ENCODE results near the gene ARID3C.

DNA sequence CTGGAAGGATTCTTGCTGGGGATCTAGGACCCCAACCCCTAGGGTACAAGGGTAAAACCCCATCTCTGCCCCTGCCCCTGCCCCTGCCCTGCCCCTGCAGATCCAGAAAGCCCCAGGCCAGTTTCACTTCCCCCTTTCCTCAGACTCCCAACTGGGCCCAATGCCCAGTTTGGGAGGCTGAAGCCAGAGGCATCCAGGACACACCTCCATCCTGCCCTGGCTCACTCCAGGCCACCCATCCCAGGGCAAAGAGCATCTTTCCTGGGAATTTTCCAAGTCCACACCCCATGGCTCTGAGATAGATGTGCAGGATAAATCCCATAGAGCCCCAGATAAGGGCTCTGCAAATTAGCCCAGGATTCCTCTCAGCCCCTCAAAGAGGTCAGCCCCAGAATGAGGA lies 56.8 kb downstream of the ARID3C start:
- TF ChIP-seq, protein P1, sequence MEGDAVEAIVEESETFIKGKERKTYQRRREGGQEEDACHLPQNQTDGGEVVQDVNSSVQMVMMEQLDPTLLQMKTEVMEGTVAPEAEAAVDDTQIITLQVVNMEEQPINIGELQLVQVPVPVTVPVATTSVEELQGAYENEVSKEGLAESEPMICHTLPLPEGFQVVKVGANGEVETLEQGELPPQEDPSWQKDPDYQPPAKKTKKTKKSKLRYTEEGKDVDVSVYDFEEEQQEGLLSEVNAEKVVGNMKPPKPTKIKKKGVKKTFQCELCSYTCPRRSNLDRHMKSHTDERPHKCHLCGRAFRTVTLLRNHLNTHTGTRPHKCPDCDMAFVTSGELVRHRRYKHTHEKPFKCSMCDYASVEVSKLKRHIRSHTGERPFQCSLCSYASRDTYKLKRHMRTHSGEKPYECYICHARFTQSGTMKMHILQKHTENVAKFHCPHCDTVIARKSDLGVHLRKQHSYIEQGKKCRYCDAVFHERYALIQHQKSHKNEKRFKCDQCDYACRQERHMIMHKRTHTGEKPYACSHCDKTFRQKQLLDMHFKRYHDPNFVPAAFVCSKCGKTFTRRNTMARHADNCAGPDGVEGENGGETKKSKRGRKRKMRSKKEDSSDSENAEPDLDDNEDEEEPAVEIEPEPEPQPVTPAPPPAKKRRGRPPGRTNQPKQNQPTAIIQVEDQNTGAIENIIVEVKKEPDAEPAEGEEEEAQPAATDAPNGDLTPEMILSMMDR (IDR thresholded peaks at IDR 0.05): no peak
- no peak for TF ChIP-seq EP300 (IDR thresholded peaks at IDR 0.05)
- no peak for TF ChIP-seq POLR2A (IDR thresholded peaks at IDR 0.05)

Measured in gastroesophageal sphincter (tissue), 3 donors.